Activated effector memory CD4-positive, alpha-beta T cell treated with anti-CD3 and anti-CD28 coated beads, Interleukin-2, amount 50 U/mL, for 16 hours (primary cell): ENCODE data around the gene RNF213.
"Not testable (repeated sequence)": the region's sequence is repeated elsewhere in the genome, so short reads cannot be mapped to it uniquely, and the experiment has no call there.

Source experiments
- DNase-seq: peaks from one replicate; pipeline ENCODE4 v3.0.0-alpha.2; 2020

RNF213 gene

GRCh38 chr17:80253631-80254395, 6.8 kb upstream of the RNF213 start:
- no peak for DNase-seq

- peak; percentile 86 for DNase-seq
These were observed 6.0 kb upstream of the RNF213 start for GRCh38 chr17:80254396-80255251.

DNA sequence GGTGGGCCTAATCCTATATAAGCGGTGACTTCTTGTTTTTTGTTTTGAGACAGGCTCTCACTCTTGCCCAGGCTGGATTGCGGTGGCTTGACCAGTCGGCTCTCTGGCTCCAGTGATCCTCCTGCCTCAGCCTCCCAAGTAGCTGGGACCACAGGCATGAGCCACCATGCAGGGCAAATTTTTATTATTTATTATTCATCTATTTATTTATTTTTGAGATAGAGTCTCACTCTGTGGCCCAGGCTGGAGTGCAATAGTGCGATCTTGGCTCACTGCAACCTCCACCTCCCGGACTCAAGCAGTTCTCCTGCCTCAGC, 4.7 kb upstream of the RNF213 start:
- no peak for DNase-seq

- no peak for DNase-seq
These were observed 2.9 kb upstream of the RNF213 start for GRCh38 chr17:80257716-80258213.

GRCh38 chr17:80258296-80258695, 2.4 kb upstream of the RNF213 start:
- not testable (repeated sequence) for DNase-seq

GRCh38 chr17:80259457-80260068, 1.1 kb upstream of the RNF213 start:
- peak; percentile 67 for DNase-seq

DNA sequence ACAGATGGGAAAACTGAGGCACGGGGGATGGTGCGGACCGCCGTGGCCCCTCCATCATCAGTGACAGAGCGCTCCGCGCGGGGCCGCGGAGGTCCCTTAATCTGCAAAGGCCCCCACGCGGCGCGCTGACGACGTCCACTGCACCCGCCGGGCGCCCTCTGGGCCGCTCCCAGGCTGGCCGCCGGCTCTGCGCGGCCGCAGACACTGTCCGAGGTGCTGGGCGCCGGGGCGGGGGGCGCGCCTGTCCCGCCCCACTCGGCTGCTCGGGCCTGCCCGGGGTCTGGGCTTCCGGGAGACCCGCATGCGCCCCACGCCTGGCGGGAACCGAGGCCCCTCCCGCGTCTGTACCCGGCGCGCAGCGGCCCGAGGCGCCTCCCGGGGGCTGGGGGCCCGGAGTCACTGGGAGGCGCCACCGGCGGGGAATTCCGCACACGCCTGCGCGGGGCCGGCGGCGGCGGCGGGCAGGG, 550 bp upstream of the RNF213 start:
- peak; percentile 94 for DNase-seq

DNA sequence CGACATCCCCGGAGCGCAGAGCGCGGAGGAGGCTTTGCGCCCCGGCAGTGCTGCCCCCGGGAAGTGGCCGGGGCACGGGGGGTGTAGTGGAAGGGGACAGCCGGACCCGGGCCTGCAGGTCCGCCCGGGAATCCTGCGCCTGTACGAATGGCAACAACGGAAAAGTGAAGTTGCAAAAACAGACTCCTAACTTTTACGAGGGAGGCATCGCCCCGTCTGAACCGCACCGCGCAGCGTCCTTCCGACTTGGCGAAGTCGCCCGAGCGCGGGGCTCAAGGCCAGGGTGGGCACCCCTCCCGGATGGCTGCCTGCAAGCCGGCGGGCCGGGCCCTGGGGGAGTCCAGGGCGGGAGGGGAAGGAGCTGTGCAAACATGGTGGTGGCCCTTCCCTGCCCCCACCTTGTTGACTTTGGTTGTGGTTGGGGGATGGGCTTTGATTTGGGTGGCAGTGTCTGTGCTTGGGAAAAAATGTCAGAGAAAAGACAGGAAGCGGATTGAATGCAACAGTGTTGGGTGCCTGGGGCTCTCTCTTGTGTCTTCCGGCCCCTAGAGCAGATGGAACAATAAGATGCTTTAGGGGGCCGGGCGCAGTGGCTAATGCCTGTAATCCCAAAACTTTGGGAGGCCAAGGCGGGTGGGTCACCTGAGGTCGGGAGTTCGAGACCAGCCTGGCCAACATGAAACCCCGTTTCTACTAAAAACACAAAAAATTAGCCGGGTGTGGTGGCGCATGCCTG, 675 bp downstream of the RNF213 start:
- DNase-seq, result peak; percentile 87

- no peak for DNase-seq
These were observed 1.2 kb downstream of the RNF213 start for GRCh38 chr17:80261895-80262279.

GRCh38 chr17:80262291-80262690, 1.6 kb downstream of the RNF213 start:
- DNase-seq, result no peak

DNA sequence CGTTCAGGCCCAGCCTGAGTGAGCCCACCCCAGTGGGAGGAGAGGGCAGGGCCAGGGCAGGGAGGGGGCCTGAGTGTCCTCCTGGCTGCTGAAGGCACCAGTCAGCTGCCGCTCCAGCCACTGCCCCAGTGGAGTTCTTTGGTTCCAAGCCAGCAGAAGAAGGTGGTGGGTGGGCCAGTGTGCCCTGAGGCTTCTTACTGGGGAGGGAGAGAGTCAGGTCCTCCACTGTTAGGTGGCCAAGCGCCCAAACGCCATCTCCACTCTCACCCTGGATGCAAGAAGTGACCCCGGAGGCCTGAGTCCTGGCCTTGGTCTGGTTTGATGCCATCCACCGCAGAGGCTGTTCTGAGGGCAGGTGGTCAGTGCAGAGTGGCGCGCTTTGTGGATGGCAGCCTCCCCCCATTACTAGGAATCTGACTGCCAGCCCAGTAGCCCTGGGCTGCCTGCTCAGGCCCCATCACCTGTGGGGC, 2.2 kb downstream of the RNF213 start:
- DNase-seq, result no peak

GRCh38 chr17:80263253-80264204, 2.9 kb downstream of the RNF213 start:
- DNase-seq, result peak; percentile 94

GRCh38 chr17:80264205-80265075, 3.8 kb downstream of the RNF213 start:
- peak; percentile 82 for DNase-seq

- DNase-seq, result peak; percentile 87
These were observed 4.8 kb downstream of the RNF213 start for GRCh38 chr17:80265205-80266068.

DNA sequence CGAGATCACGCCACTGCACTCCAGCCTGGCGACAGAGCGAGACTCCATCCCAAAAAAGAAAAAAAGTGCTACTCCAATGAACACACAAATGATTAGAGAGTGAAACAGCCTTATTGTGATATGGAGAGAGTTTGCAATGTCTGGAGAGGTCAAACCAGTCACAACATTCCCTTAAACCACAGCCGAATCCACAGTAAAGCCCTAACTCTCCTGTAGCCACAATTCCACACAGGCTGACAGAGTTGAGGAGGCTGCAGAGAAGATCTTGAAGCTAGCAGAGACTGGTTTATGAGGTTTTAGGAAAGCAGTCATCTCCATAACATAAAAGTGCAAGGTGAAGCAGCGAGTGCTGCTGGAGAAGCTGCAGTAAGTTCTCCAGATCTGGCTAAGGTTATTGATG, 6.7 kb downstream of the RNF213 start:
- DNase-seq, result no peak

GRCh38 chr17:80268427-80268826, 7.8 kb downstream of the RNF213 start:
- no peak for DNase-seq

DNA sequence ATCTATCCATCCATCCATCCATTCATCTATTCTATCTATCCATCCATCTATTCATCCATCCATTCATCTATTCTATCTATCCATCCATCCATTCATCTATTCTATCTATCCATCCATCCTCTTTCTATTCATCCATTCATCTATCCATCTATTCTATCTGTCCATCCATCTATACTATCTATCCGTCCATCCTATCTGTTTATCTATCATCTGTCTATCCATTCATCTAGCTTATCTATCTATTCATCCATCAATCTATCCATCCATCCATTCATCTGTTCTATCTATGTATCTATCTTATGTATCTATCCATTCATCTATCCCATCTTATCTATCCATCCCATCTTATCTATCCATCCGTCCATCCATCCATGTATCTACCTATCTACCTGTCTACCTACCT, 8.8 kb downstream of the RNF213 start:
- DNase-seq, result no peak

DNA sequence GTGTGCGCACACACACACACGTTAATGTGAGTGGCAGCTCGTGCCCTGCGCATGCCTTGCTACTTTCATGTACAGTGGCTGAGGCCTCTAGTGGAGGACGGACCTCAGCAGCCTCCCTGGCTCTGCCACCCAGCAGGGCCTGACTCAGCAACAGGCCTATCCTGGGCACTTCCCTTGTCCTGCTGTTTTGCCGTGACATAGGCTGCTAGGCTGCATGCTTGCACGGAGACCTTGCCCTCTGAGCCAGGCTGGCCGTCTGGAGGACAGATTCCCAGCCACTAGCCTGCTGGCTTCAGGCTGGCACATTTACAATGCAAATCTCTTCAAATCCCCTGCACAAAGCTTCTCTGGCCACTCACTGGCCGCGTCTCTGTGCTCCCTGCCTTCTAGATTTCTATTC, 9.5 kb downstream of the RNF213 start:
- DNase-seq, result no peak

DNA sequence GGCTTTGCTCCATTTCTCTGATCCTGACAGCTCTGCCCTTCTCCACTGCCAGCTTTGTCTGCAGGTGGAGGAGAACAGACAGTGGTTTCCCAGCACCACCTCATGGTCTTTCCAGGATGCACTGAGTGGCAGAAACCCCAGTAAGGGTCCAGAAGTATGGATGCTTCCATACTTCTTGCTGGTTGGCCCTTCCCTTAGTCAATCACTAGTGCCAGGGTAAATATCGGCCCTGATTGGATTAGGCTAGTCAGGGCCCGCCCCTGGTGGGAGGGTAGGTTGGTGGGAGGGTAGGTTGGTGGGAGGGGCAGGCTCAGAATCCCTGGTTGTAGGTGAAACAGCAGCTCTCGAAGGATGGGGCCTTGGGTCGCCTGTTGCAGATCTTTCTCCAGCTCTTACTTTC, 10.2 kb downstream of the RNF213 start:
- DNase-seq, result peak; percentile 79
